Astrocyte of the cerebellum (primary cell): ENCODE data around the gene LRIG1.

ENCODE experiments used
- DNase-seq: peaks from one replicate; pipeline ENCODE4 v3.0.0-alpha.2; 2011; ENCODE audit warnings: low read depth
- H3K4me3 ChIP-seq: 2 replicates; pipeline ENCODE4 v1.5.1; 2011; ENCODE audit warnings: mild to moderate bottlenecking, low read depth, low read length, moderate library complexity
- CTCF ChIP-seq: IDR thresholded peaks from 2 replicates; pipeline ENCODE4 v1.5.1; 2012; ENCODE audit warnings: low read length, low read depth, moderate library complexity, mild to moderate bottlenecking; ENCODE audit errors: missing control alignments
- in situ Hi-C: cut with HindIII; loops from 2 replicates; pipeline ENCODE4 v1.10.0; 2017; ENCODE audit warnings: low sequenced_read_pairs

Gene LRIG1

GRCh38 chr3:66338927-66339326, 161.9 kb downstream of the LRIG1 start:
- no peak overlapping the region for H3K4me3 ChIP-seq
- in situ Hi-C loops: no loop called here
- TF ChIP-seq CTCF: no peak
- DNase-seq: no peak

- H3K4me3 ChIP-seq: no peak overlapping the region
- in situ Hi-C loops: no loop called here
- peak; percentile 8 for DNase-seq
Measured at GRCh38 chr3:66336333-66336766, 164.5 kb downstream of the LRIG1 start.

GRCh38 chr3:66335671-66336070, 165.2 kb downstream of the LRIG1 start:
- no peak overlapping the region for H3K4me3 ChIP-seq
- in situ Hi-C loops: no loop called here
- TF ChIP-seq CTCF: no peak
- DNase-seq: no peak

More at GRCh38 chr3:66336333-66336766, 164.5 kb downstream of the LRIG1 start:
- no peak for TF ChIP-seq CTCF
